SKM-1 (cell line): ENCODE measurements around the gene AMD1.
"Not testable (repeated sequence)": the region's sequence is repeated elsewhere in the genome, so short reads cannot be mapped to it uniquely, and the experiment has no call there.

Source experiments
- DNase-seq: peaks from one replicate; lab custom pipeline; 2025; ENCODE audit not compliant: unreplicated experiment; lab: John Stamatoyannopoulos, UW

Gene AMD1

DNA sequence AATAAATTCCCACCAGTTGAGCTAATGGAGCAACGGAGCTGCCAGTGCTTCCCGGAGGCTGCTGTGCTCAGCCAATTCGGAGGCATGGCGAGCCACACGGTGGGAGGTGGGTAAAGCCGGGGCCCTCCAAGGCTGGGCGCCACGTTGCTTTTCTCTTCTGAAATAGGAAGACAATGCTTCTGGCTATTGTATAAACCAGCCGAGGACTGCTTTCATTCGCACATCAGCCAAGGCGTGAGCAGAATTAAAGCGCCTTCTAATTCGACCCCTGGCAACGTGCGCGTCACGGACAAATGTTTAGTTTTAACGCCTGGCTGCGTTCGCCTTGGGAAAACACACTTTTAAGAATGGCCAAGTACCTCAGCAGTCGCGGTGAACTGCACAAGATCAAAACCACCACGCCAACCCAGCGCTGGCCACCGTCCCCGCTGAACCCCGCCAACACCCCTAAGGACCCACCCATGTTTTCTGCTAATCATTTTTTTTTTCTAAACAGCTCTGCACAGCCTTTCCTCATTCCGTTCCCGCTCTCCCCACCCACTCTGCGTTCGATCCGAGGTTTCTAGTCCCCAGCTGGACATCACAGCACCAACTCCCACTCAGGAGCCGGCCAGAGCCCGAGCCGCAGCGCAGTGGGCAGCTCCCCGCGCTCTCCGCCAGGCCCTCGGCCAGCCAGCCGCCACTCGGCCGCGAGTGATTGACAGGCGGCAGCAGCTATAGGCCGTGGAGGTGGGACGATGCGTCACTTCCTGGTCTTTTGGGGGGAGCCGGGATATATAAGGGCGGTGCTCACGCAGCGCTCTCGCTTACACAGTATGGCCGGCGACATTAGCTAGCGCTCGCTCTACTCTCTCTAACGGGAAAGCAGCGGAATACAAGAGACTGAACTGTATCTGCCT, at the start of gene AMD1:
TSS of gene AMD1 (plus strand) at position 805 of the 899 bp plus-strand sequence. CDS start 321 bp downstream, outside the sequence.
- DNase-seq = peak; percentile 95

DNA sequence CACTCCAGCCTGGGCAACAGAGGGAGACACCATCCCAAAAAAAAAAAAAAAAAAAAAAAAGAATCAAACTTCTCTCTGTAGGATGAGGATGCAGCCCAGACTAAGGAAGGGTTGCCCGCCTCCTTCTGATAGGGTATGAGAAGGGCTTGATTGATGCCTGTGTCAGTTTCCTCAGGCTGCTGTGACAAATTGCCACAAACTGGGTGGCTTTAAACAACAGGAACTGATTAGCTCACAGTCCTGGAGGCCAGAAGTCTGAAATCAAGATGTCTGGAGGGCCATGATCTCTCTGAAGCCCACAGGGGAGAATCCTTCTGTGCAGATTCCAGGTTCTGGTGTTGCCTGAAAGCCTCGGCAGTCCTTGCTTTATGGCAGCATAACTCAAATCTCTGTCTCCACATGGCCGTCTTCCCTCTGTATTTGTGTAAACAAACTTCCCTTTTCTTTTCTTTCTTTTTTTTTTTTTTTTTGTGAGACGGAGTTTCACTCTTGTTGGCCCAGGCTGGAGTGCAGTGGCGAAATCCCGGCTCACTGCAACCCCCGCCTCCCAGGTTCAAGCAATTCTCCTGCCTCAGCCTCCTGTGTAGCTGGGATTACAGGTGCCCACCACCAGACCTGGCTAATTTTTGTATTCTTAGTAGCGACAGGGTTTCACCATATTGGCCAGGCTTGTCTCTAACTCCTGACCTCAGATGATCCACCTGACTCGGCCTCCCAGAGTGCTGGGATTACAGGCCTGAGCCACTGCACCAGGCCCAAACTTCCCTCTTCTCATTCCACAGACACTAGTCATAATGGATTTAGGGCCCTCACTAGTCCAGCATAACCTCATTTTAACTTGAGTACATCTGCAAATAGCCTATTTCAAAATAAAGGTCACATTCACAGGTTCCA, 48.1 kb upstream of the AMD1 start:
- DNase-seq = peak; percentile 19

- DNase-seq = no peak
Observed at GRCh38 chr6:110828396-110828795, 46.2 kb upstream of the AMD1 start.

DNA sequence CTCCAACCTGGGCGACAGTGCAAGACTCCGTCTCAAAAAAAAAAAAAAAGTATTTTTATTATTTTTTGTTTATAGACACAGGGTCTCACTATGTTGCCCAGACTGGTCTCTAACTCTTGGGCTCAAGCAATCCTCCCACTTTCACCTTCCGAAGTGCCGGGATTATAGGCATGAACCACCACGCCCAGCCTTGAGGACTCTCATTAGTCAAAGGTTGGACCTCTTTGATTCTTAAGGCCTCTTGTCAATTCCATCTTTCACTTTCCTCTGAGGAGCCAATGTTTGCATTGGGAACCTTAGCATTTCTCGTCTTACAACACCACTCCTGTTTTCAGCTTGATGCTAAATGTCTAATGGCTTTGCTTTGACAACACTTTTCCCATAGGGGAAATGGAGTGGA, 43.2 kb upstream of the AMD1 start:
- DNase-seq = no peak

- no peak for DNase-seq
Observed at GRCh38 chr6:110833831-110834230, 40.8 kb upstream of the AMD1 start.

GRCh38 chr6:110835751-110836150, 38.8 kb upstream of the AMD1 start:
- DNase-seq = not testable (repeated sequence)

DNA sequence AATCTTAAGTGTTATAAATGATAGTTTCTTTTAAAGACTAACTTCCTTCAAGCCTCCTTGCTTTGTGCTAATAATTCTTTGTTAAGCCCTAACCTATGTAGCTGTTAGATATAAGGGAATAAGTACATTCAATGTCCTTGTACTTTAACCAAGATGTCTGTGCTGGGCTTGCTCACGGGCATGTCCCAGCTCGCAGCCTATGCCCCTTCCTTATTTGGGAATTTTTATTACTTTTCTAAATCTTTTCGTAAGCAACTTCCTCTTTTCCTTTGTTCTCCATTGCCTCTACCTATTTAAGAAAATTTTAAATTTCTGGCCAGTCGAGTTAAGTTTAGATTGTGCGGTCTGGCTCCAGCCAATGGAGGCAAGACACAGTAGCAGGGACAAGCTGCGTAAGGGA, 33.3 kb upstream of the AMD1 start:
- no peak for DNase-seq

GRCh38 chr6:110849781-110850180, 24.8 kb upstream of the AMD1 start:
- DNase-seq = no peak

DNA sequence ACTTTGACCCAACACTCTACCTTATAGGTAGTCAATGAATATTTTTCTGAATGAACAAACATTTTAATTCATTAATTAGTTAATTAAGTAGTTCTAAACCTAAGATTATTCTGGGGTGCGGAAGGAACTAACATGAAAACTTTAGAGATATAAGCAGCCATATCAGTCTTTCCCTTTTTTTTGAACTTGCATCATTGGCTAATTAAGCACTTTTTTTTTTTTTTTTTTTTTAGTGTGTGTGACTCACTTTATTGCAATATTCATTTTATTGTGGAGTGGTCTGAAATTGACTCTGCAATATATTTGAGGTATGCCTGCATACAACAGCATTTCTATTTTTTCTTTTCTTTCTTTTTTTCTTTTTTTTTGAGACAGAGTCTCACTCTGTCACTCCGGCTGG, 21.8 kb upstream of the AMD1 start:
- no peak for DNase-seq

GRCh38 chr6:110853754-110854477, 20.7 kb upstream of the AMD1 start:
- DNase-seq = no peak

- no peak for DNase-seq
Observed at GRCh38 chr6:110856296-110856695, 18.3 kb upstream of the AMD1 start.

DNA sequence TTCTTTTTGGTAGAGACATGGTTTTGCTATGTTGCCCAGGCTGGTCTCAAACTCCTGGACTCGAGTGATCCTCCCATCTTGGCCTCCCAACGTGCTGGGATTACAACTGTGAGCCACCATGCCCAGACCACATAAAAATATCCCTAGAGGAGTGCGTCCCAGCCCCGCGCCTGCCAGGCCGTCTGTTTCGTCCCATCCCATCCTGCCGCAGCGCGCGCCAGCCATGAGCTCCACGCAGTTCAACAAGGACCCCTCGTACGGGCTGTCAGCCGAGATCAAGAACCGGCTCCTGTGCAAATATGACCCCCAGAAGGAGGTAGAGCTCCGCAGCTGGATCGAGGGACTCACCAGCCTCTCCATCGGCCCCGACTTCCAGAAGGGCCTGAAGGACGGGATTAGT, 16.6 kb upstream of the AMD1 start:
- DNase-seq = no peak

DNA sequence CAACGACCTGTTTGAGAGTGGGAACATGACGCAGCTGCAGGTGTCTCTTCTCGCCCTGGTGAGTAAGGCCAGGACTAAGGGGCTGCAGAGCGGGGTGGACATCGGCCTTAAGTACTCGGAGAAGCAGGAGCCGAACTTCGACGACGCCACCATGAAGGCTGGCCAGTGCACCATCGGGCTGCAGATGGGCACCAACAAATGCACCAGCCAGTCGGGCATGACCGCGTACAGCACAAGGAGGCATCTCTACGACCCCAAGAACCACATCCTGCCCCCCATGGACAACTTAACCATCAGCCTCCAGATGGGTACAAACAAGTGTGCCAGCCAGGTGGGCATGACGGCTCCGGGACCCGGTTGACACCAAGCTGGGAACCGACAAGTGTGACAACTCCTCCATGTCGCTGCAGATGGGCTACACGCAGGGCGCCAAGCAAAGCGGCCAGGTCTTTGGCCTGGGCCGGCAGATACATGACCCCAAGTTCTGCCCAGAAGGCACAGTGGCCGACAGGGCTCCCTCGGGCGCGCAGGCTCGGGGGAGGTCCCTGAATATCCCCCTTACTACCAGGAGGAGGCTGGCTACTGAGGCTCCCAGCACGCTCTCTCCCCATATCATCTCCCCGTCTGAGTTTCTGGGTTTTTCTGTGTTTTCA, 15.9 kb upstream of the AMD1 start:
- no peak for DNase-seq

GRCh38 chr6:110859335-110859792, 15.2 kb upstream of the AMD1 start:
- peak; percentile 60 for DNase-seq

- no peak for DNase-seq
Observed at GRCh38 chr6:110864824-110865223, 9.8 kb upstream of the AMD1 start.

DNA sequence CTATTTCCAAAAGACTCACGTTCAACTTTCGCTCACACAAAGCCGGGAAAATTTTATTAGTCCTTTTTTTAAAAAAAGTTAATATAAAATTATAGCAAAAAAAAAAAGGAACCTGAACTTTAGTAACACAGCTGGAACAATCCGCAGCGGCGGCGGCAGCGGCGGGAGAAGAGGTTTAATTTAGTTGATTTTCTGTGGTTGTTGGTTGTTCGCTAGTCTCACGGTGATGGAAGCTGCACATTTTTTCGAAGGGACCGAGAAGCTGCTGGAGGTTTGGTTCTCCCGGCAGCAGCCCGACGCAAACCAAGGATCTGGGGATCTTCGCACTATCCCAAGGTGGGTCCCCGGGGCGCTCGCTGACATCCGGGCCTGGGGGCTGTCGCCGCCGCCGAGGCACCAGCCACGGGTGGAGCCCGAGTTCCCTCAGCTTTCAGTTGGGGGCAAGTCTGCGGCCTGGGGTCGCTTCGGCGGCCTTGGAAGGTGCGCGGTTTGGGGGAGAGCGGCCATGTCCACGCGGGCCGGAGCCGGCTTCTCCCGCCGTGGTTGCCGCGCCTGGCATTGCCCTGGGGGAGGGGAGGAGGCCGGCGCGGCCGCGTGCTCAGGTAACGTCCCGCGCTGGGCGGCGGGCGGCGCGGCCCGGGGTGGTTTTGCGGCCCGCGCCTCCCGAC, 429 bp downstream of the AMD1 start:
- no peak for DNase-seq

GRCh38 chr6:110875548-110876169, 1.1 kb downstream of the AMD1 start:
- DNase-seq = no peak

- DNase-seq = peak; percentile 29
Observed at GRCh38 chr6:110876170-110876773, 1.7 kb downstream of the AMD1 start.
